ENCODE data around the gene FBXO28.

GRCh38 chr1:224085421-224086108 is 28.3 kb upstream of the FBXO28 start:
- TF ChIP-seq CTCF (conservative IDR thresholded peaks at IDR 0.05) (no peak), ZFX (IDR thresholded peaks at IDR 0.05) (no peak)

Measured in C4-2B (cell line).